ENCODE data around the gene DVL1.

Gene DVL1

GRCh38 chr1:1330366-1331067, 18.7 kb downstream of the DVL1 start:
- TF ChIP-seq CTCF (IDR thresholded peaks at IDR 0.05; ENCODE audit: insufficient read depth, low read length, poor library complexity, severe bottlenecking), result no peak
- Histone ChIP-seq H3K36me3 (ENCODE audit: control insufficient read depth, insufficient read depth, low read length) (peaks cover 6% of the 10 kb centered on the region), H3K4me3 (replicated peaks; ENCODE audit: low read depth, low read length) (no peak overlapping the region), H3K27me3 (replicated peaks; ENCODE audit: control insufficient read depth, insufficient read depth, low read length) (no peaks in the 10 kb centered on the region)
- no peak for DNase-seq (ENCODE audit: extremely low read depth, insufficient read length)

DNA sequence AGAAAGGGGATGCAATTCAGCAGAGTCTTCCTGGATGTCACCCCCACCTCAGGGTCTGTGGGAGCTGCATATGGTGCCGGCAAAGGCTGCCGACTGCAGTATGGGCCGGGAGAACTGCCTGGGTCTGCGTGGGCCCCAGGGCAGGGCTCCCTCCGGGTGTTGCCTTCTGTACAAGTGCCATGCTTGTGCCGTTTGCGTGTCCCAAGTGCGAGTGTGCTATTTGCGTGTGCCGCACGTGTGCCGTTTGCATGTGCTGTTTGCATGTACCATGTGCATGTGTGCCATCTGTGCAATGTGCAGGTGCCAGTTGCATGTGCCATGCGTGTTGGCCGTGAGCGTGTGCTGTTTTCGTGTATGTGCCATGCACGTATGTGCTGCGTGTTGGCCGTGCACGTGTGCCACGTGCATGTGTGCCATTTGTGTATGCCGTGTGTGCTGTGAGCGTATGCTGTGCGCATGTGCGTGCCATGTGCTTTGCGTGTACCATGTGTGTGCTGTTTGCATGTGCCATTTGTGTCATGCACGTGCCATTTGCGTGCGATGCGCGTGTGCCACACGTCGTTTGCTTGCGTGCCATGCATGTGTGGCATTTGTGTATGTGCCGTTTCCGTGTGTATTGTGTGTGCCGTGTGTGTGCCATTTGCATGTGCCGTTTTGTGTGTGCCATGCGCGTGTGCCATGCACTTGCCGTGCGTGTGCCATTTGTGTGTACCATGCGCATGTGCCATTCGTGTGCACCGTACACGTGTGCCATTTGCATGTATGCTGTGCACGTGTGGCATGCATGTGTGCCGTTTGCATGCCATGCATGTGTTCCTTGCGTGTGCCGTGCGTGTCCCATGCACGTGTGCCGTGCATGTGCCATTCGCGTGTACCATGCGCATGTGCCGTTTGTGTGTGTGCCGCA, 19.7 kb downstream of the DVL1 start:
- no peak overlapping the region for H3K4me3 ChIP-seq (replicated peaks; ENCODE audit: low read depth, low read length)
- peaks cover 6% of the 10 kb centered on the region for H3K36me3 ChIP-seq (ENCODE audit: control insufficient read depth, insufficient read depth, low read length)
- DNase-seq (ENCODE audit: extremely low read depth, insufficient read length), result no peak
- H3K27me3 ChIP-seq (replicated peaks; ENCODE audit: control insufficient read depth, insufficient read depth, low read length), result no peaks in the 10 kb centered on the region
- no peak for TF ChIP-seq CTCF (IDR thresholded peaks at IDR 0.05; ENCODE audit: insufficient read depth, low read length, poor library complexity, severe bottlenecking)

DNA sequence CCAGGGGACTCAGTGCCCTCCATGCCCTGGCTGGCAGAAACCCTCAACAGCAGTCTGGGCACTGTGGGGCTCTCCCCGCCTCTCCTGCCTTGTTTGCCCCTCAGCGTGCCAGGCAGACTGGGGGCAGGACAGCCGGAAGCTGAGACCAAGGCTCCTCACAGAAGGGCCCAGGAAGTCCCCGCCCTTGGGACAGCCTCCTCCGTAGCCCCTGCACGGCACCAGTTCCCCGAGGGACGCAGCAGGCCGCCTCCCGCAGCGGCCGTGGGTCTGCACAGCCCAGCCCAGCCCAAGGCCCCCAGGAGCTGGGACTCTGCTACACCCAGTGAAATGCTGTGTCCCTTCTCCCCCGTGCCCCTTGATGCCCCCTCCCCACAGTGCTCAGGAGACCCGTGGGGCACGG, 21.0 kb downstream of the DVL1 start:
- Histone ChIP-seq H3K27me3 (replicated peaks; ENCODE audit: control insufficient read depth, insufficient read depth, low read length) (no peaks in the 10 kb centered on the region), H3K4me3 (replicated peaks; ENCODE audit: low read depth, low read length) (no peak overlapping the region), H3K36me3 (ENCODE audit: control insufficient read depth, insufficient read depth, low read length) (peaks cover 6% of the 10 kb centered on the region)
- no peak for DNase-seq (ENCODE audit: extremely low read depth, insufficient read length)
- no peak for TF ChIP-seq CTCF (IDR thresholded peaks at IDR 0.05; ENCODE audit: insufficient read depth, low read length, poor library complexity, severe bottlenecking)

- TF ChIP-seq CTCF (IDR thresholded peaks at IDR 0.05; ENCODE audit: insufficient read depth, low read length, poor library complexity, severe bottlenecking), result no peak
- no peak overlapping the region for H3K4me3 ChIP-seq (replicated peaks; ENCODE audit: low read depth, low read length)
These were observed 21.9 kb downstream of the DVL1 start for GRCh38 chr1:1327291-1327690.

GRCh38 chr1:1326075-1326605, 23.1 kb downstream of the DVL1 start:
- TF ChIP-seq CTCF (IDR thresholded peaks at IDR 0.05; ENCODE audit: insufficient read depth, low read length, poor library complexity, severe bottlenecking), result no peak
- H3K36me3 ChIP-seq (ENCODE audit: control insufficient read depth, insufficient read depth, low read length), result peaks cover 9% of the 10 kb centered on the region
- DNase-seq (ENCODE audit: extremely low read depth, insufficient read length), result no peak
- no peaks in the 10 kb centered on the region for H3K27me3 ChIP-seq (replicated peaks; ENCODE audit: control insufficient read depth, insufficient read depth, low read length)
- H3K4me3 ChIP-seq (replicated peaks; ENCODE audit: low read depth, low read length), result peak overlapping the region; percentile 96

More at GRCh38 chr1:1327291-1327690, 21.9 kb downstream of the DVL1 start:
- Histone ChIP-seq H3K36me3 (ENCODE audit: control insufficient read depth, insufficient read depth, low read length) (peaks cover 6% of the 10 kb centered on the region), H3K27me3 (replicated peaks; ENCODE audit: control insufficient read depth, insufficient read depth, low read length) (no peaks in the 10 kb centered on the region)
- no peak for DNase-seq (ENCODE audit: extremely low read depth, insufficient read length)
